SK-N-SH (cell line): ENCODE measurements around the gene PKP4. TPM values are rescaled to one million over a fixed set of nuclear protein-coding genes. Genes with fewer than 3 reads are reported as not detected.

Experiments used
- CTCF ChIA-PET: fragments of 300-600, 350-600 bp; formaldehyde crosslinking; extraction: SDS; loops from one replicate; lab custom pipeline; 2021; lab: Yijun Ruan, JAX
- POLR2A ChIA-PET: fragments of 350-600 bp; sonication (Branson Sonifier 250); formaldehyde crosslinking; extraction: SDS; loops from one replicate; lab custom pipeline; 2020; ENCODE audit warnings: antibody characterized with exemption, inconsistent platforms; lab: Yijun Ruan, JAX
- DNase-seq: peaks from one replicate; pipeline ENCODE4 v3.0.0; 2012
- H2AFZ ChIP-seq: fragments of 200-600 bp; sonication (generic); 2 replicates; pipeline ENCODE4 v1.8.1; 2016; ENCODE audit warnings: antibody characterized with exemption, mild to moderate bottlenecking, low read depth
- H3F3A ChIP-seq: fragments of 200-600 bp; sonication (generic); replicated peaks from 2 replicates; pipeline ENCODE3; 2016; ENCODE audit warnings: antibody characterized with exemption, mild to moderate bottlenecking; ENCODE audit not compliant: insufficient read depth
- H3K27ac ChIP-seq, 2 experiments: fragments of 200-500 bp in 1 of 2; fragments of 200-600 bp in 1 of 2; sonication (Bioruptor generic) in 1 of 2; sonication (generic), shearing (Covaris generic) in 1 of 2; 2 replicates each; pipeline versions ENCODE4 v1.5.1 to v1.6.1; 2014 to 2016; ENCODE audit warnings: low read depth in 2 of 2, inconsistent platforms in 1 of 2, low read length in 1 of 2, mild to moderate bottlenecking in 1 of 2, mixed read lengths in 1 of 2
- H3K27me3 ChIP-seq: fragments of 200-600 bp; sonication (generic), shearing (Covaris generic); 2 replicates; pipeline ENCODE4 v1.6.1; 2016; ENCODE audit warnings: mixed run types; ENCODE audit not compliant: insufficient read depth
- H3K36me3 ChIP-seq, 2 experiments: fragments of 200-500 bp in 1 of 2; fragments of 200-600 bp in 1 of 2; sonication (Bioruptor generic) in 1 of 2; sonication (generic) in 1 of 2; replicated peaks in 1 of 2; 2 replicates each; pipeline versions ENCODE3 to v1.5.1; 2014 to 2016; ENCODE audit warnings: low read length in 1 of 2, mild to moderate bottlenecking in 1 of 2; ENCODE audit not compliant: insufficient read depth in 2 of 2, control insufficient read depth in 1 of 2
- H3K4me1 ChIP-seq, 2 experiments: fragments of 200-500 bp in 1 of 2; fragments of 200-600 bp in 1 of 2; sonication (Bioruptor generic) in 1 of 2; sonication (generic), shearing (Covaris generic) in 1 of 2; 2 replicates each; pipeline versions ENCODE4 v1.5.1 to v1.6.1; 2014 to 2016; ENCODE audit warnings: low read depth in 1 of 2, low read length in 1 of 2, mixed run types in 1 of 2; ENCODE audit not compliant: insufficient read depth in 2 of 2, control insufficient read depth in 1 of 2
- H3K4me2 ChIP-seq: fragments of 200-600 bp; sonication (generic), shearing (Covaris generic); 2 replicates; pipeline ENCODE4 v1.6.1; 2017; ENCODE audit warnings: mixed run types
- H3K4me3 ChIP-seq, 2 experiments: fragments of 200-500 bp in 1 of 2; fragments of 200-600 bp in 1 of 2; sonication (Bioruptor generic) in 1 of 2; sonication (generic), shearing (Covaris generic) in 1 of 2; 2 replicates each; pipeline versions ENCODE4 v1.5.1 to v1.8.1; 2014 to 2016; ENCODE audit warnings: low read depth in 2 of 2, inconsistent platforms in 1 of 2, low read length in 1 of 2, mild to moderate bottlenecking in 1 of 2, mixed read lengths in 1 of 2, moderate library complexity in 1 of 2
- H3K79me2 ChIP-seq: fragments of 200-600 bp; sonication (generic); 2 replicates; pipeline ENCODE4 v1.8.1; 2017; ENCODE audit warnings: mild to moderate bottlenecking; ENCODE audit not compliant: insufficient read depth
- H3K9ac ChIP-seq: fragments of 200-600 bp; sonication (generic); 2 replicates; pipeline ENCODE4 v1.6.1; 2017; ENCODE audit warnings: mixed run types
- H3K9me2 ChIP-seq: fragments of 200-600 bp; sonication (generic); 2 replicates; pipeline ENCODE4 v1.6.1; 2017; ENCODE audit warnings: mixed run types
- H3K9me3 ChIP-seq: fragments of 200-600 bp; sonication (generic); 2 replicates; pipeline ENCODE4 v1.6.1; 2017; ENCODE audit warnings: mixed run types, mild to moderate bottlenecking, moderate library complexity
- H4K20me1 ChIP-seq: fragments of 200-600 bp; sonication (generic); 2 replicates; pipeline ENCODE4 v1.6.1; 2017; ENCODE audit warnings: mild to moderate bottlenecking, mixed run types; ENCODE audit not compliant: insufficient read depth
- CHD2 ChIP-seq: fragments of 150-350 bp; IDR thresholded peaks from 2 replicates; pipeline ENCODE4 v1.6.1; 2018; ENCODE audit warnings: low read length; ENCODE audit not compliant: partially characterized antibody
- EP300 ChIP-seq, 2 experiments: IDR thresholded peaks; 2 replicates each; pipeline versions ENCODE4 v1.4.0 to v1.6.1; 2012; ENCODE audit warnings: borderline replicate concordance in 1 of 2, low read depth in 1 of 2, low read length in 1 of 2
- EZH2phosphoT487 ChIP-seq: fragments of 200-600 bp; sonication (generic); IDR thresholded peaks from 2 replicates; pipeline ENCODE4 v1.6.1; 2017; ENCODE audit warnings: low read depth, mixed run types, mild to moderate bottlenecking, antibody characterized with exemption, moderate library complexity, borderline replicate concordance
- FOXJ3 ChIP-seq: sonication (generic); formaldehyde crosslinking; IDR thresholded peaks from 2 replicates; pipeline ENCODE4 v1.5.1; 2020; ENCODE audit warnings: mild to moderate bottlenecking, missing genetic modification reagents
- IRF3 ChIP-seq: fragments of 150-350 bp; IDR thresholded peaks from 2 replicates; pipeline ENCODE4 v1.6.1; 2016; ENCODE audit warnings: mild to moderate bottlenecking, low read depth, low read length
- MXI1 ChIP-seq: IDR thresholded peaks from 2 replicates; pipeline ENCODE4 v1.6.1; 2012; ENCODE audit warnings: mild to moderate bottlenecking, low read depth, low read length, improper control_type of control experiment
- NFIC ChIP-seq: IDR thresholded peaks from 2 replicates; pipeline ENCODE4 v1.4.0; 2012; ENCODE audit warnings: borderline replicate concordance
- PBX3 ChIP-seq: IDR thresholded peaks from 2 replicates; pipeline ENCODE4; 2012
- POLR2AphosphoS5 ChIP-seq: IDR thresholded peaks from 2 replicates; pipeline ENCODE4 v1.6.1; 2012; ENCODE audit warnings: low read depth, low read length
- RFX5 ChIP-seq: IDR thresholded peaks from 2 replicates; pipeline ENCODE4 v1.6.1; 2012; ENCODE audit warnings: mild to moderate bottlenecking, improper control_type of control experiment, low read length
- RXRA ChIP-seq: IDR thresholded peaks from 2 replicates; pipeline ENCODE4 v1.4.0; 2012; ENCODE audit warnings: low read depth, mild to moderate bottlenecking, borderline replicate concordance
- SIN3A ChIP-seq: IDR thresholded peaks from 2 replicates; pipeline ENCODE4 v1.6.1; 2012; ENCODE audit warnings: low read depth, mild to moderate bottlenecking, low read length, moderate library complexity, borderline replicate concordance
- TAF1 ChIP-seq: IDR thresholded peaks from 2 replicates; pipeline ENCODE4 v1.6.1; 2012; ENCODE audit warnings: low read depth, mild to moderate bottlenecking, low read length, moderate library complexity, borderline replicate concordance
- USF2 ChIP-seq: fragments of 150-350 bp; IDR thresholded peaks from 2 replicates; pipeline ENCODE4 v1.6.1; 2017; ENCODE audit warnings: antibody characterized with exemption, low read length, low read depth, borderline replicate concordance
- YY1 ChIP-seq: IDR thresholded peaks from 2 replicates; pipeline ENCODE4 v1.4.0; 2012; ENCODE audit warnings: low read depth, mild to moderate bottlenecking
- WGBS: methylation state at CpG from one replicate; pipeline ENCODE4 v1.1.6; 2017; ENCODE audit warnings: low lambda C conversion rate; 5-methylcytosine and 5-hydroxymethylcytosine counted together
- polyA plus RNA-seq, 3 experiments: library from polyadenylated mRNA; depleted of rRNA; stranded (reverse); fragments of >200 nt; gene quantifications; 2 replicates each; pipeline ENCODE4 v1.2.3, GENCODE V29; 2012

The PKP4 gene
- polyA plus RNA-seq, 1 of the 3 experiments (the other 2 are of a cell fraction): 10.9 TPM

- H3K9ac ChIP-seq: no peak overlapping the region
- DNase-seq: no peak
- no peaks in the 10 kb centered on the region for H3K4me1 ChIP-seq
- no peak overlapping the region for H3K4me2 ChIP-seq
- H3K27ac ChIP-seq: no peak overlapping the region
- H3K27me3 ChIP-seq: no peaks in the 10 kb centered on the region
- CTCF ChIA-PET: no interaction called here
- no peaks in the 10 kb centered on the region for H3K9me2 ChIP-seq
- no peak overlapping the region for H2AFZ ChIP-seq
- POLR2A ChIA-PET: no interaction called here
- H3F3A ChIP-seq: no peaks in the 10 kb centered on the region
- no peaks in the 10 kb centered on the region for H3K79me2 ChIP-seq
- no peaks in the 10 kb centered on the region for H3K9me3 ChIP-seq
- WGBS: 100% methylated on average over 4 of the region's 4 CpGs
- H3K36me3 ChIP-seq: no peaks in the 10 kb centered on the region
- TF ChIP-seq TAF1: no peak
- no peak for TF ChIP-seq CHD2
- no peak for TF ChIP-seq SIN3A
- no peak for TF ChIP-seq MXI1
- TF ChIP-seq RXRA: no peak
- no peak for TF ChIP-seq USF2
- TF ChIP-seq RFX5: no peak
- TF ChIP-seq YY1: no peak
- no peak for TF ChIP-seq FOXJ3 (CRISPR knock-in tag)
- no peak for TF ChIP-seq EP300 (IDR thresholded peaks at IDR 0.05; ENCODE audit: borderline replicate concordance in 1 of 2, low read depth in 1 of 2, low read length in 1 of 2)
- no peak for TF ChIP-seq NFIC
- no peak for TF ChIP-seq POLR2AphosphoS5
- TF ChIP-seq IRF3: no peak
- TF ChIP-seq EZH2phosphoT487: no peak
- TF ChIP-seq, all 33 proteins: peak for 0
- Histone ChIP-seq H4K20me1 (no peaks in the 10 kb centered on the region), H3K4me3 (no peak overlapping the region)
Measured at GRCh38 chr2:158559252-158559651, 102.5 kb downstream of the PKP4 start.

DNA sequence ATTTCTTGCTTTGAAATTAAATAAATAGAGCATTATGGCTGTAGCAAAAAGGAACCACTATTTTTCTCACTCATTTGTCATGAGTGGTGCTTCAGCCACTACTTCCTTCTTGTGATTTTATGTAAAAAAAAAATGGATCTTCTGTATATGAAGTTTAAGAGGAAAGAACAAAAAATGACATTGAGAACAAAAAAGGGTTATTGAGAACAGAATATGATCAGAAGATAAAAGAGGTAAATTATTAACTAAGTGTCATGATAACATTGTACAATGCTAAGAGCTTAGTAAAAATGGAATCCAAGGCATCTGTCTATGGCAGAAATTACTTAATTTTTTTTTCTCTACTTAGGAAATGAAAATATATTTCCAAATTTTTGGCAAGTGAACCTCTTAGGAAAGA is 103.5 kb downstream of the PKP4 start:
- H3K9ac ChIP-seq: no peak overlapping the region
- TF ChIP-seq PBX3: no peak
- TF ChIP-seq, all 33 proteins: peak for 0
- no peak for DNase-seq
- Histone ChIP-seq H2AFZ (no peak overlapping the region), H3K4me1 (no peaks in the 10 kb centered on the region), H3K4me2 (no peak overlapping the region), H3K36me3 (no peaks in the 10 kb centered on the region), H3K4me3 (no peak overlapping the region), H3F3A (no peaks in the 10 kb centered on the region), H3K9me2 (no peaks in the 10 kb centered on the region), H3K27me3 (no peaks in the 10 kb centered on the region), H3K27ac (no peak overlapping the region), H3K9me3 (no peaks in the 10 kb centered on the region), H4K20me1 (no peaks in the 10 kb centered on the region), H3K79me2 (no peaks in the 10 kb centered on the region)
- ChIA-PET CTCF (no interaction called here), POLR2A (no interaction called here)
